Activated CD4-positive, alpha-beta T cell treated with anti-CD3 and anti-CD28 coated beads for 4 hours (primary cell): Measurements from ENCODE around the gene CNTFR.

ENCODE experiments used
- DNase-seq, 2 donors: peaks; one replicate each; pipeline ENCODE4 v3.0.0-alpha.2; 2020

Gene CNTFR

DNA sequence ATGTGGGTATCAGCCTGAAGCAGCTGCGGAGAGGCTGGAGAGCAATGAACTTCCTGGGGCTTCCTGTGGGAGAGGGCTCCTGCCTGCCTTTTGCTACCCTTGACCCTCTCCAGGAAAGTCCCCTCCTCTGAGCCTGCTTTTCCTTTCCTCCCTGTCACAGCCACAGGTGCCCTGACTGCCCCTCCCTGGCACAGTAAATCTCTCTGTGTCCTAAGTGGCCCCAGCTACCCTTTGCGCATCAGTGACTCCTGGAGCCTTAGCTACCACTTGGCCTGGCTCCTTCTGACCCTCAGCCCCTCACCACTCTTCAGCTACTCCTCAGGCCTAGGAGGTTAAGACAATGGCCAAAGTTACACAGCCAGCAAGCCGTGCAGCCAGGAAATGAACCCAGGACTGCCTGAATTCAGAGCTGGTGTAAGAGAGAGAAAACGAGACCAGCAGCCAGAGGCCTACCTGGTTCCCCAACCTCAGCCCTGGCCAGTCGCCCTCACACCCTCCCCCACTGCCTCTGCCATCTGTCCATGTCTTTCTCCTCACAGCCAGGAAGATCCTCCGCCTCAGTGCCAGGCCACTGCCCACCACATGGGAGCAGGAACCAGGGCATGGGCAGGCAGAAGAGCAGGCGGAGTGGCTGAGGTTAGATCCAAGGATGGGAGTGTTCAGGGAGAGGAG lies 18.6 kb downstream of the CNTFR start:
- DNase-seq = no peak

DNA sequence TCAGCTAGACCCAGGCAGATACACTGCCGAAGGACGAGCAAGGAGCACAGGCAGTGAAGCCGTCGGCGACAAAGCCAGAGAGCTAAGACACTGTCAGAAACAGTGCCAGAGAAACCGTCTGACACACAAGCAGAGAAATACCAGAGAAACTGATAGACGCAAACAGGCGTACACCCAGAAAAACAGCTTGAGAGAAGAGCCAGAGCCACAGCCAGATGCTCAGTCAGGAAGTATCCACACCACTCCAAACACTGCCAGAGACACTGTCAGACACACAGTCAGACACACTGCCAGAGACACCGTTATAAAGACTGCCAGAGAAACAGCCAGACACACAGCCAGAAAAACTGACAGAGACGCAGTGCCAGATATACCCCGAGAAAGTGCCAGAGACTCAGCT lies 19.1 kb downstream of the CNTFR start:
- no peak for DNase-seq

DNA sequence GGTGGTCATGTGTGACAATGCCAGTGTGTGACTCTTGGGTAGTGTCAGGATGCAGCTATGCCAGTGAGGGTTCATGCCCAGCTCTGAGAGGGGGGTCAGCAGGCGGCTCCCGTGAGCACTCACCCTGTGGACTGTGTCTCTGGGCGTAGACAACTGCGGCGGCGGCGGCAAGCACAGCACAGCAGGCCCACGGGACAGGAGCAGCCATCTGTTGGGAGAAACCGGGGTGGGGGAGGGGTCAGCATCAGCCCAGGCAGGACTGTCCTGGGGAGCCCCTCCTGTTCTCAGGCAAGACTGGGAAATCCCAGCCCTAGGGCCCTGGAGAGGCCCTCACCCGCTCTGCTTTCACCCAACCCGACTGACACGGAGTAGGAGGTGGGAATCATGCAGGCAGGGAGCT lies 20.8 kb downstream of the CNTFR start:
- no peak for DNase-seq

DNA sequence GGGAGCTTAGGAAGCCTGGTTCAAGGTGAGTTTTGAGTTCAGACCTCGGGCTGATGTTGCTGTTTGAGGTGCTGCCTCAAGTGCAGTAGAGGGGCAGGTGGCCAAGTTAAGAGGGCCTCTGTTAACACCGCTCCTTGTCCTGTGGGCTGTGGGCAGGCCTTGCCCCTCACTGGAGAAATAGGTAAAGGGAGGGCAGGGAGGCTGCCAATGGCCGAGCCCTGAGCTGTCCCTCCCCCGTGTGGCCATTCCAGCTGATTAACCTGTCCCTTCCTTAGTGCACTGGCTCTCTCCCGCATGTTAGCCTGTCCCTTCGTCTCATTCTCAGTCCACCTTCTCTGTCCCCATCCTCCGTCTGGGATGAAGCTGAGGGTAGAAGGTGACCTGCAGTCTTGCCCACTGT lies 21.4 kb downstream of the CNTFR start:
- no peak for DNase-seq

DNA sequence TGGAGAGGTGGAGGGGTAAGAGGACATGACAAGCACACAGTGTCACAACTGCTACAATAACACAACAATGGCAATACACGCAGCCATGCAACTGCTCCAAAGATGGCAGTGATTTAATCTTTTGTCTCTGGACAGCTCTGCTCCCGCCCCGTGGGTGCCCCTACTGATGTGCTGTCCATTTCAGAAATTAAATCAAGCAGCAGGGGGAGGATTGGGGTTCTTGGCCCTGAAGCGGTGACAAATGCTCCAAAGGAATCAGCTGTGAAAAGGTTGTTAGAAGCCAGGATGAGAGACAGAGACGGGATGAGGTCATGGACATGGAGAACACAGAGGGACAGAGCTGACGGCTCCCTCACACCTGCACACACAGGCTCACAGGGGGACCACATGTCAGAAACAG lies 22.6 kb downstream of the CNTFR start:
- DNase-seq = no peak

DNA sequence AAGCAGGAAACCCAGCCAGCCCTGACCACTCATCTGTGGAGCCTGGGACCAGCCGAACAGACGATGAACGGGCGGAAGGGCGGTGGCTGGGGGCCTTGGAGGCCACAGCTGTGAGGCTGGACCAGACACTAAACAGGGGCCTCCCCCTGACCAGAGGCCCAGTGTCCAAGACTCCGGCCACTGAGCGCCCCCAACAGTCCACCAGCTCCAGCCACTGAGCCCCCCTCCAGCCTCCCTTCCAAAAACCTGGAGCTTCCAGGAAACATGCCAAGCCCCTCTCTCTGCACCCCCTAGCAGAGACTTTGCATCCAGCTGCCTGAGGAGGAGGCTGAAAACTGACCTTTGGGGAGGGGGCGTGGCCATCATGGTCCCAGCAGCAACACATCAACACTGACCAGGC lies 23.2 kb downstream of the CNTFR start:
- no peak for DNase-seq

DNA sequence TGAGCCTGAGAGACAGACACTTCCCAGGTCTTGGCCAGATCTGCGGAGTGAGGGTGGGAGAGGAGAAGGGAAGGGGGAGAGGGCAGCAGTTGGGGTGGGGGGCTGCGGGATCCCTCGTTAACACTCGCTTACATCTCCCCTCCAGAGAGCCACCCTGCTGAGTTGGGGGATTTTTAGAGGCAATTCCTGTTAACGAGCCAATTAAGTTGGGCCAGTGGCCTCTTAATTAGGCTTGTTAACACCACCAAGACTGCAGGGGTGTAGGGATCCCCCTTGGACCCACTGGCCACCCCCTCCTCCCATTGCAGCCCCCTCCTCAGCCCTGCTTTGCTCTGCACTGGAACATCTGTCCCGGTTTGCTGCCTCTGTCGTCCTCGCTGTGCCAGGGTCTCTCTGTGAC lies 23.7 kb downstream of the CNTFR start:
- DNase-seq = no peak

DNA sequence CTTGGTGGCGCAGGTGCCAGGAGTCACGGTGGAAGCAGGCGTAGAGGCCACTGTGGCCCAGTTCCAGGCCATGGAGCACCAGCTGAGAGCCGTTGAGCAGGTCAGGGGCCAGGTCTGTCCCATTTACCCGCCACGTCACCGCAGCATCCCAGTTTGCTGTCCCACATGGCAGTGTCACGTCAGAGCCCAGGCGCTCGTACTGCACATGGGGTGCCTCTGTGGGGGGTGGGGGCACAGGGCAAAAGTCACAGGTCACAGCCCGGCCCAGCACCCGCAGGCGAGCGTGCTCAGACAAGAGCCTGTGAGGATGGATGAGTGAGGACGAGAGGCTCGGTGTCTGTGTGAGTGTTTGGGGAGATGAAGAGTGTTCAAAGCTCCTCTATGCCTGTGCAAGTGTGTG lies 24.9 kb downstream of the CNTFR start:
- DNase-seq = no peak

DNA sequence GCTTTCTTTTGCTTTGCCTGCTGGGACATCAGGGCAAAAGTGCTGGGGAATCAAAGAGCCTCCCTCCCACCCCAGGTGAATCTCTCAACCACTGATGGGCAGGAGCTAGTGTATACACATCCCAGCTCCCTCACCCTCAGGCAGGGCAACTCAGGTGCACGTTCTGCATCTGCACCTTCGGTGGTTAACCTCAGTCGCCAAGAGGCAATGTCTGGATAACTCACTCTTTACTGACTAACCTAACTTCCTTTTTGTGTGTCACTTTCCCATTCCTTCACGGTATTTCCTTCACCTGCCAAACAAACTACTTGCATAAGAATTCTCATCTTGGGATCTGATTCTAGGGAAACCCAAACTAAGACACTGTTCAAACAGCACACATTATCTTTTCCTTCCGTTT lies 26.3 kb downstream of the CNTFR start:
- DNase-seq = no peak

DNA sequence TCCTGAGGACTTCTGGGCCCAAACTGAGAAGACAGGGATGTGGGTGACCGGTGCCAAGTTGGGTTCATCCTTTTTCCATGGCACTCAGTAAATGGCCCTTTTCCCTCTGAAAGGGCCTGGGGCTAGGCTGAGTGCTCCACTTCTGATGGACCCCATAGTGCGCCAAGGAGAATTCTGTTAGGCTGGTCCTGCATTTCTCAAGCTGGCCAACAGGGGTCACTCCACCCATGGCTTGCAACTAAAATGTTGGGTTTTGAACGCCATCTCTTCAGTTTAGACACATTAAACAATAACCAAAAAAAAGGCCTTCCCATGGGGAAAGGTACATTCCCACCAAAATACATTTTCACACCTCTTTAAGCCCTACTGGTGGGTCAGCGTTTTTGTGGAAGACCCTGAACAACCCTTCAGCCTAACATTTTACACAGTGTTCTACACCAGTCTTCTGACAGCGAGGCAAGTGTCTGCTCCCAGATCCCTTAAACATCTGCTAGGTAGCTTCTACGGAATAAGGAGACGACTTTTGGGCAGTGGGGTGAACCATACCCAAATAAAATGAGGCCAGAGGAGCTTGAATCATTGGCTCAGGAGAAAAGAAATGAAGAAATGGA lies 27.3 kb downstream of the CNTFR start:
- DNase-seq = peak in 1 of 2 donors; percentile 18

DNA sequence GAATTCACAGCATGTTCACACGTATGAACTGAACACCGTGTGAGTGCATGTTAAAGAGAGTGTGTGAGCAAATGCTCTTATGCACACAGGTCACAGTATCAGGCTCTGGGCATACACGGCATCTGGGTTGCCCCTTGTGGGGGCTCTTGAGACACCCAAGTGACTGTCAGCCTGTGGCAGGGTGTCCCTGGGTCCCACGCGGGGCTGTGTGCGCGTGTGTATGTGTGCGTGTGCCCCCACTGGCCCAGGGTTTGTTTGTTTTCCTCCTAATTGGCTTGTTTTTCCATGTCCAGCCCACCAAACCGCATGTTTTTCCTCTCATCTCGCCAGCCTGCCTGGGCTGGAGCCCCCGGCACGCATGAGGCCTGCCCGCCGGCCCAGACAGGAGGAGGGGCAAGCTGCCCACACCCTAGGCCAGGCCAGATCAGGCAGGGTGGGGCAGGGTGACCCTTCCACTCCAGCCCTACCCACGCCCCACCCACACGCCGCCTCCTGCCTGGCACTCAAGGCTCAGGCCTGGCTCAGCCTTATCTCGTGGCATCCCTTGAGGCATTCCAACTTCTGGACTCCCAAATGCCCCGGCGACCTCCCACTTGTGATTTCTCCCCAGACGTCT lies 28.8 kb downstream of the CNTFR start:
- no peak for DNase-seq

DNA sequence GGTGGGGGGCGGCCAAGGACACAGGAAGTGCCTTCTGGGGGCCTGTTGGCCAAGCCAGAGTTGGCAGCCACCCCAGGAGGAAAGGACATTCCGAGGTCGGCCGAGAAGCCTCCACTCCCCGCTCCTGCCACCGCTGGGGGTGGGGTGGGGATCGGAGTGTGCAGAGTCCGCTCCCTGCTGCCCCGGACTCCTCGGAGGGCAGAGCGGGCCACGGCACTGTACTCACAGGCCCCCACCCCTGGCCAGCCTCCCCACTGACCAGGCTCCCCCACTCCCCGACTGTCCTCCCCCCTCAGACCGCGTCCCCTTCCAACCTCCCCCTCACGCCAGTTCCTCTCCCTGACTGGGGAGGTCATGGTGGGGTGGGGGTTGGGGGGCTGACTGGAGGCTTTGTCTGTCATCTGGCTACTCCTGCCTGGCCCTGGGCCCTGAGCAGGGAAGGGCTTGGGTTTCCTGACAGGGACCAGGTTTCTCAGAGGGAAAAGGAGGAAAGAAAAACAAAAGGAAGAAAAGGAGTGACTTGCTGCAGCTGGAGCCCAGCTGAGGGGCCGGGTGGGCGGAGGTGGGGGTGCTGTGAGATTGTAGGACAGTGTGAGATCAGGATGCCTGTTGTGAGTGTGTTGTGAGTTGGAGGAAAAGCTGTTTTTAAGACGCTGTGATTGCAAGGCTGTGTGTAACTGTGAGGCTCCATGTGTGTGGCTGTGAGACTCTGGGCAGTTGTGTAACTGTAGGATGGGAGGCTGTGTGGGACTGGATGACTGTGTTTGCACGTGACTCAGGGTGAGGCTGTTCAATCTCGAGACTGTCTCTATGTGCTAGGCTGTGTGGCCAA lies 29.7 kb downstream of the CNTFR start:
- no peak for DNase-seq

DNA sequence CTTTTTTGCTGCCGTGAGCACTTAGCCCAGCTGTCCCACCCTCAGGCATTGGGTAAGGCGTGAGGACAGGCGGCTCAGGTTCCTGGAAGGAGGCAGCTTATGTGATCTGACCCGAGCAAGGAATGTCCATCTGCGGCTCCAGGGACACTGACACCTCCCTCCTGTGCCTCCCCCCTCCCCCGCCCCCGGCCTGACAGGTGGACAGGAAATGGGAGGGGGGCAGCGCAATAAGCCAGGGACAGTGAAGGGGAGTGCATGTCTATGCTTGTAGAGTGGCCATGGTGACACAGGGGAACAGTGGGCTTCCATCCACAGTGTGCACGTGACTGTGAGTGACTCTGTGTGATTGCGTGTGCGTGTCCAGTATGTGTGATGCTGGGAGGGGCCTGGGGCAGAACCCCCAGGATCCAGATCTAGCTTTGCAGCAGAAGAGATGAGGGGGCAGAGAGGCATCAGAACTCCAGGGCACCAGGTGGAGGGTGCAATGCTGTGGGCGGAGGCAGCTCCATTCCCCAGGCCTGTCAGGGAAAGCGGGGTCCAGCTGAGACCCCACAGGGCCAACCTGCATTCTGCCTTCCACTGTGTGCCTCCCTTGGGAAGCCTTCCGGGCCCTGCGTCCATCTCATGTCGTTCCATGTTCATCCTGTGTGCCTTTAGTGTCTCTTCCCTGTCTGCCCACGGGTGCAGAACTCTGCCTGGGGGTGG lies 30.5 kb downstream of the CNTFR start:
- DNase-seq = no peak

DNA sequence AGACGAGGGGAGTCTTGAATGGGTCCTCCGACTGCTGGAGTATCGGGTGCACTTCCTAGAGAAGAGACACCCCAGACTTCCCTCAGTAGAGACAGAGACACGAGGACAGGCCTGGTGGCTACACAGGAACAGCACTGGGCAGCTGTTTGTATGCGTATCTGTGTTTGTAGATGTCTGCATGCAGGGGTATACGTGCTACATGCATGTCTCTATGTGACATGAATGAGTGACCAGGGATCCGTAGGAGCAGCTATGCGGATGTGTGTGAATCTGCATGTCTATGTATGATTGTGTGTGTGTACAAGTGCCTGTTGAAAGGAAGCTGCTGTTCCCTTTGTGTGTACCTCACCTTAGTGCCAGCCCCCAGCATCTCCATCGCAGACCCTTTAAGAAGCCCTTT lies 31.2 kb downstream of the CNTFR start:
- DNase-seq = no peak

DNA sequence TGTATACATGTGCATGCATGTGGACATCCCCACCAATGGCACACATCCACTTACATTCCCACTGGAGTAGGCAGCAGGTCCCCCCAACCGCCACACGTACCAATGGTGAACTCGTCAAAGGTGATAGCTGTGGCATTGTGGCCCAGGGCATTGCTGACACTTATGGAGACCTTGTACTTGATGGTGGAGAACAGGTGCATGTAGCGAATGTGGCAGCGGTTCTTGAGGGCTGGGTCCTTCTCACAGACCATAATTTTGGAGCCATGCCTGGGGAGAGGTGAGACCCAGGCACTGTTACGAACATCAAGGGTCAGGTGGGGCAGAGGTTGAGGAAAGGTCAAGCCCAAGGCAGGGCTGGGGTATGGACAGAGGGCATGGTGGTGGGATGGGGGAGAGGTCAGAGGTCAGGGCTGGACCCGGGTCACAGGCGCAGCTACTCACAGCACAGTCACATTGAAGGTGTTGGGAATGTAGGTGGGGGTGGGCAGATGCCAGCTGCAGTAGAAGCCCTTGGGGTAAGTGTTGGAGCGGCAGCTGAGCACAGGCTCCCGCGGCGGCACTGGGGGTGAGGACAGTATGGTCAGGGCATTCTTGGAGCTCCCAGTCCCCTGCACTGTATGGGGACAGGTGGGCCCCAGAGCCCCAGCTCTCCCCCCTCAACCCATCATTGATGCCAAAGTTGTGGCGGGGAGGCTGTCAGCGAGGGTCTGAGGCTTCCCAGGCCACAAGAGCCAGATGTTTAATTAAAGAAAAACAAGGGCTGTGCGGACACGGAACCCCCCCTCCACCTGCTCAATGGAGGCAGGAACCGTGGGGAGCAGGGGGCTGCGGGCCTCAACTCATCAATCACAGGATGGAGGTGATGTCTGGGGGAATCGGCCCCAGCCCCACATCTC lies 31.9 kb downstream of the CNTFR start:
- DNase-seq = no peak

DNA sequence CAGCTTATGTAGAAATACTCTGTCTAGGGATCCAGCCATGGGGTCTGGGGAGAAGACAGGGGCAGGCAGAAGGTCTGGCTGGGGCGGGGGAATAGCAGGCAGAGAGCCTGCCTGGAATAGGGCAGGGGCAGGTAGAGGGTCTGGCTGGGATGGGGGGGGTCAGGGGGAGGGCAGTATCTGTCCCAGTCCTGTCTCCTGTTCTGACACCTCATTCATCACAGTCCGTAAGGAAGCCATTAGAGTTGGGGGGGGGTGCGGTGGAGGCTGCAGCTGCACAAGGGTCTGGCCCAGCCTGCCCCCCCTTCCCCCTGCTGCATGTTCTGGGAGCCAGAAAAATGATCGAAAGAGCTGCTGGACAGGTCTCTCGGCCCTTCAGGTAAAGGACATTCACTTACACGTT lies 32.6 kb downstream of the CNTFR start:
- no peak for DNase-seq

DNA sequence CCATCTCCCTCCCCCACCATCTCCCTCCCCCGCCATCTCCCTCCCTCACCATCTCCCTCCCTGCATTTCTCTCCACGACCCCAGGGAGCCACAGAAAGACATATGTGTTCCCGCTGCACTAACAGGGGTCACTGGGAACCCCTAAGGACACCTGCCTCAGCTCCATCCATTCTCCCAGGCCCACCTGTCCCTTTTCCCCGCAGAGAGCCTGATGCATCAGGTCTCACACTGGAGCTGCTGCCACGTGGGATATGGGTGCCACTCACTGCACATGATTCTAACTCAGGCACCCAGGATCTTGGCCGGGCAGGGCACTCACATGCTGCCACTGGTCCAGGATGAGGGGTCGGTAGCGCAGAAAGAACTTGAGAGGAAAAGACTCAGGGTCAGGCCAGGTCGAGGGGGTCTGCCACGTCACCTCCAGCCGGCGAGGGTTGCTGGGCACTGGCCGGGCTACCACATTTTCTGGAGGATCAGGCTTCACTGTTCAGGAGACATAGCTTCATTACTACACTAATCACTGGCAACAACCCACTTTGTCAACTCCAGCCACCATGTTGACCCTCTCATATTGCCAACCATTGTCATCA lies 33.5 kb downstream of the CNTFR start:
- no peak for DNase-seq

DNA sequence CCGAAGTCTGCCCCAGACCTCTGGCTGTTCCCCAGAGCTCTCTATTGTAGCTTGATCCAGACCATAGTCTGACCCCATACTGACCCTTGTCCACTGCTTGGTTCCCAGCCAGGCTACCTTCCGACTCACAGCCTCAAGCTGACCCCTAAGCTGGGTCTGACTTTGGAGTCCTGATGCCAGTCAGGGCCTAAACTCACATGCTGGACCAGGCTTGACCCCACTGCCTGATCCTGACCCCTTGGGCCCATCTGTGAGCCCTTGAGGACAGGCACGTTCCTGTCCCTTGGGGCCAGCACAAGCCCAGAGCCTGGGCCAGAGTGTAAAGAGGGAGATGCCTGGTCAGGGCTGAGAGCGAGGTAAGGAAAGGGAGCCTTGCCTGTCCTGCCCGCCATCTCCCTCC lies 34.0 kb downstream of the CNTFR start:
- DNase-seq = no peak

DNA sequence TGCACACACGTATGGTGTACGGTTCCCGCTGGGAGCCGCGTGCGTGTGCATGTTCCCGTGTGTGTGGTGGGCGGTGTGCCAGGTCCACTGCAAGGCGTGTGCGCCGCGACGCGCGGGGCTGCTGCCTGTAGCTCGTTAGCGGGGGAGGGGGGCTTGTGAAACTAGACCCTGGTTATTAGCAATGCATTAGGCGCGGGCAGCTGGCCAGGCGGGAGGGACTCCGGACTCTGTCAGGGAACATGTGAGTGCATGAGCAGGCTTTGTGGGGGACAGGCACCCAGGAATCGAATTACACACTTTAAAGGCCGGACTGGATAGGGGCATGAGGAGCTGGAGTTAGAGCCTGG lies 34.5 kb downstream of the CNTFR start:
- DNase-seq = no peak

DNA sequence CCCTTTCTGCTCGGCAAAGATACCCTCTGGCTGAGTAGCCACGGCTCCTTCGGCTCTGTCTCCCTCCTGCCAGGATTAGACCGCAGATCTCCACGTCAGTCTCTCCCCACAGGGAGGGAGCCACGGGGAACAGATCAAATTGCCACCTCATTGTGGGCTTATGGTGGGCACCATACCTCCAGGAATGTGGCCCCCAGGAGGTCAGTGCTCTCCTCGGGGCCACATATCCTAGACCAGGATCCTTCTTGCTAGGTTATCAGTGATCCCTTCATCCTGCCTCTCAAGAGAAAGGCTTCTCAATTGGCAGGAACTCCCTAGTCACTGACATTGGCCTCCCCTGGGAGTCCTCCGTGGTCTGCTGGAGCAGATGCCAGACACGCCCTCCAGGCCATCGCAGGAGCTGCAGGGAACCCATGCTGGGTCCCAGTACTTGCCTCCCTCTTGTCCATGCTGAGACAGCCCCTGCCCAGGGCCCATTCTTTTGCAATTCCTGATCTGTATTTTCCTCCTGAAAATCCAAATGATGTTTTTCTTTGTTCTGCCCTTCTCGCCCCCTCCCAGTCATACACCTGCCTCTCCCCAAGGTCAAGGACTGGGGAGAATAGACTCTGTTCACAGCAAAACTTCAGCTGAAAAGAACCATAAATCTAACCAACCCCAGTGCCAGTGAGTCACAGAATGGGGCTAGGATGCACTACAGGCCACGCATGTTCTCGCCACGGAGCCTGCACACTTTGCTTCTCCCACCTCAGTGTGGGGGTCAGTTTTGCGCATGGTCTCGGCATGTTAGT lies 35.1 kb downstream of the CNTFR start:
- no peak for DNase-seq

DNA sequence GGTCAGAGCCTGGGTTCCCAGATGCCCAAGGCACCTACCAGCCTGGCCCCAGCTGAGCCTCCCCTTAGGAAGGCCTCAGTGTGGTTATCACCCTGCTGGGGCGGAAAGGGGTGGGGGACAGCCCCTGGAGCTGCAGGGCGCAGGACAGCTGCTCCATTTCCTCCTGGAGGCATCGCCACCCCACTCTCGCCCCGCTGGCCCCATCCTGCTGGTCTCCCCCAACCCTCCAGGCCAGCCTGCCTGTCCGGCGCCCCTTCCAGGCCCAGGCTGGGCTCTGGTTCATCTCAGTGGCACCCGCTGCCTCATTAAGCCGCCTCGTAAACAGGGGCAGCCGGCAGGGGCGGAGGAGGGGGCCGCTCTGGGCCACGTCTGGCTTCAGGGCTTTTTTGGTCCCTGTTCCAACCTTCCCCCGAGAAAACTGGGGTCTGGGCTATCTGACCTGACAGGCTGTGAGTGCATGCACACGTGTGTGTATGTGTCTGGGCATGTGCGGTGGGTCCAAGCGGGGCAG lies 36.0 kb downstream of the CNTFR start:
- DNase-seq = no peak
